GM10248 (cell line): ENCODE measurements around the gene S100A7.
"Not testable (repeated sequence)": the region's sequence is repeated elsewhere in the genome, so short reads cannot be mapped to it uniquely, and the experiment has no call there.

Experiments used
- CTCF ChIA-PET: fragments of 300-600 bp; sonication (Branson Sonifier 250); formaldehyde crosslinking; extraction: SDS; loops from one replicate; lab custom pipeline; 2021; ENCODE audit warnings: antibody characterized with exemption; lab: Yijun Ruan, JAX
- POLR2A ChIA-PET: fragments of 350-650 bp; sonication (Branson Sonifier 250); formaldehyde crosslinking; extraction: SDS; loops from one replicate; lab custom pipeline; 2020; ENCODE audit warnings: antibody characterized with exemption; lab: Yijun Ruan, JAX
- DNase-seq: peaks from one replicate; pipeline ENCODE4 v3.0.0; 2012; ENCODE audit errors: extremely low spot score
- CTCF ChIP-seq: IDR thresholded peaks from 2 replicates; pipeline ENCODE4 v1.5.1; 2012; ENCODE audit warnings: mild to moderate bottlenecking, low read depth; ENCODE audit errors: extremely low read depth, missing control alignments, control extremely low read depth

Gene S100A7

GRCh38 chr1:153422450-153423068 is 37.9 kb downstream of the S100A7 start:
- ChIA-PET POLR2A (no interaction called here), CTCF (no interaction called here)
- no peak for TF ChIP-seq CTCF
- DNase-seq = peak; percentile 48

- ChIA-PET POLR2A (no interaction called here), CTCF (no interaction called here)
- DNase-seq = no peak
- no peak for TF ChIP-seq CTCF
These were observed 40.1 kb downstream of the S100A7 start for GRCh38 chr1:153420306-153420705.

- POLR2A ChIA-PET, DNase-seq, CTCF ChIA-PET: not testable (repeated sequence)
These were observed 41.0 kb downstream of the S100A7 start for GRCh38 chr1:153419436-153419793.

- CTCF ChIA-PET, POLR2A ChIA-PET, DNase-seq: not testable (repeated sequence)
These were observed 41.6 kb downstream of the S100A7 start for GRCh38 chr1:153418758-153419435.

- ChIA-PET CTCF (interaction anchor here (0.9 kb wide), 1 partner anchor 77 kb away, joined by 3 read pairs; no protein-coding TSS in a partner anchor), POLR2A (no interaction called here)
- DNase-seq = no peak
- TF ChIP-seq CTCF = no peak
These were observed 43.1 kb downstream of the S100A7 start for GRCh38 chr1:153417136-153417888.

GRCh38 chr1:153415850-153416570 is 44.4 kb downstream of the S100A7 start, which contains the start of gene S100A7A:
Gene S100A7A, plus strand, starts transcription at chr1:153416520. Its CDS starts 1,563 bp downstream, at chr1:153418083.
- CTCF ChIA-PET = no interaction called here

GRCh38 chr1:153413961-153414360 is 46.5 kb downstream of the S100A7 start:
- CTCF ChIA-PET, DNase-seq, POLR2A ChIA-PET: not testable (repeated sequence)

More at GRCh38 chr1:153415850-153416570, 44.4 kb downstream of the S100A7 start, which contains the start of gene S100A7A:
- no peak for TF ChIP-seq CTCF
- no peak for DNase-seq
- POLR2A ChIA-PET = no interaction called here
